ENCODE data around the gene LDB2. TPM values are rescaled to one million over a fixed set of nuclear protein-coding genes. Genes with fewer than 3 reads are reported as not detected.

The LDB2 gene
- total RNA-seq, 1 donor: 18.8 TPM

GRCh38 chr4:16710198-16710597 is 188.2 kb downstream of the LDB2 start:
- Histone ChIP-seq H3K79me2 (ENCODE audit: insufficient read depth, low read length) (no peaks in the 10 kb centered on the region), H3K4me3 (ENCODE audit: insufficient read depth, low read length) (no peak overlapping the region), H4K20me1 (ENCODE audit: insufficient read depth, low read length) (no peaks in the 10 kb centered on the region), H3K4me1 (ENCODE audit: insufficient read depth, low read length) (peaks cover 20% of the 10 kb centered on the region), H3K36me3 (ENCODE audit: insufficient read depth, low read length) (no peaks in the 10 kb centered on the region), H2AFZ (ENCODE audit: low read length) (no peak overlapping the region), H3K27me3 (ENCODE audit: insufficient read depth, low read length) (no peaks in the 10 kb centered on the region), H3K4me2 (ENCODE audit: insufficient read depth, low read length) (no peak overlapping the region), H3K9me3 (ENCODE audit: low read depth, low read length) (no peaks in the 10 kb centered on the region), H3K27ac (ENCODE audit: low read depth, low read length) (no peak overlapping the region)
- no peak for DNase-seq (ENCODE audit: insufficient read length, low spot score, missing footprints)
- TF ChIP-seq CTCF (IDR thresholded peaks at IDR 0.05; ENCODE audit: extremely low read depth, low read depth, low read length): no peak

GRCh38 chr4:16707874-16708273 is 190.6 kb downstream of the LDB2 start:
- Histone ChIP-seq H3K4me3 (ENCODE audit: insufficient read depth, low read length) (no peak overlapping the region), H3K4me2 (ENCODE audit: insufficient read depth, low read length) (no peak overlapping the region), H2AFZ (ENCODE audit: low read length) (no peak overlapping the region), H3K9me3 (ENCODE audit: low read depth, low read length) (no peaks in the 10 kb centered on the region), H3K79me2 (ENCODE audit: insufficient read depth, low read length) (no peaks in the 10 kb centered on the region), H3K4me1 (ENCODE audit: insufficient read depth, low read length) (peaks cover 17% of the 10 kb centered on the region), H4K20me1 (ENCODE audit: insufficient read depth, low read length) (no peaks in the 10 kb centered on the region), H3K27me3 (ENCODE audit: insufficient read depth, low read length) (no peaks in the 10 kb centered on the region), H3K27ac (ENCODE audit: low read depth, low read length) (peak overlapping the region; percentile 20), H3K36me3 (ENCODE audit: insufficient read depth, low read length) (no peaks in the 10 kb centered on the region)
- no peak for TF ChIP-seq CTCF (IDR thresholded peaks at IDR 0.05; ENCODE audit: extremely low read depth, low read depth, low read length)
- no peak for DNase-seq (ENCODE audit: insufficient read length, low spot score, missing footprints)

- Histone ChIP-seq H3K4me1 (ENCODE audit: insufficient read depth, low read length) (peaks cover 17% of the 10 kb centered on the region), H3K27ac (ENCODE audit: low read depth, low read length) (no peak overlapping the region), H3K4me3 (ENCODE audit: insufficient read depth, low read length) (no peak overlapping the region), H3K9me3 (ENCODE audit: low read depth, low read length) (no peaks in the 10 kb centered on the region), H3K27me3 (ENCODE audit: insufficient read depth, low read length) (no peaks in the 10 kb centered on the region), H3K4me2 (ENCODE audit: insufficient read depth, low read length) (no peak overlapping the region), H3K36me3 (ENCODE audit: insufficient read depth, low read length) (no peaks in the 10 kb centered on the region), H4K20me1 (ENCODE audit: insufficient read depth, low read length) (no peaks in the 10 kb centered on the region), H3K79me2 (ENCODE audit: insufficient read depth, low read length) (no peaks in the 10 kb centered on the region), H2AFZ (ENCODE audit: low read length) (no peak overlapping the region)
- DNase-seq (ENCODE audit: insufficient read length, low spot score, missing footprints): no peak
- TF ChIP-seq CTCF (IDR thresholded peaks at IDR 0.05; ENCODE audit: extremely low read depth, low read depth, low read length): no peak
Measured at GRCh38 chr4:16706251-16706650, 192.2 kb downstream of the LDB2 start.

- Histone ChIP-seq H3K36me3 (ENCODE audit: insufficient read depth, low read length) (no peaks in the 10 kb centered on the region), H3K27ac (ENCODE audit: low read depth, low read length) (no peak overlapping the region), H3K4me3 (ENCODE audit: insufficient read depth, low read length) (no peak overlapping the region), H3K79me2 (ENCODE audit: insufficient read depth, low read length) (no peaks in the 10 kb centered on the region), H3K4me2 (ENCODE audit: insufficient read depth, low read length) (no peak overlapping the region), H4K20me1 (ENCODE audit: insufficient read depth, low read length) (no peaks in the 10 kb centered on the region), H2AFZ (ENCODE audit: low read length) (no peak overlapping the region), H3K9me3 (ENCODE audit: low read depth, low read length) (no peaks in the 10 kb centered on the region), H3K4me1 (ENCODE audit: insufficient read depth, low read length) (peaks cover 12% of the 10 kb centered on the region), H3K27me3 (ENCODE audit: insufficient read depth, low read length) (no peaks in the 10 kb centered on the region)
- no peak for DNase-seq (ENCODE audit: insufficient read length, low spot score, missing footprints)
- TF ChIP-seq CTCF (IDR thresholded peaks at IDR 0.05; ENCODE audit: extremely low read depth, low read depth, low read length): no peak
Measured at GRCh38 chr4:16705341-16705740, 193.1 kb downstream of the LDB2 start.

All from osteoblast (primary cell).